Neuronal stem cell (in vitro differentiated cells): Measurements from ENCODE around the gene SH3BP4.

Experiments used
- DNase-seq: peaks from one replicate; pipeline ENCODE4 v3.0.0-alpha.2; 2013; ENCODE audit warnings: low spot score
- H2AFZ ChIP-seq: one replicate; pipeline ENCODE4 v1.6.1; 2013; ENCODE audit warnings: mild to moderate bottlenecking, low read length, inconsistent platforms
- H2AK5ac ChIP-seq: 2 replicates; pipeline ENCODE4 v1.6.1; 2013; ENCODE audit warnings: low read depth, mild to moderate bottlenecking, inconsistent platforms, low read length, moderate library complexity, mixed read lengths
- H2BK120ac ChIP-seq: 2 replicates; pipeline ENCODE4 v1.6.1; 2013; ENCODE audit warnings: low read depth, mild to moderate bottlenecking, inconsistent platforms, low read length, moderate library complexity, mixed read lengths
- H2BK12ac ChIP-seq: one replicate; pipeline ENCODE4 v1.6.1; 2013; ENCODE audit warnings: low read length, inconsistent platforms
- H2BK15ac ChIP-seq: 2 replicates; pipeline ENCODE4 v1.6.1; 2013; ENCODE audit warnings: mild to moderate bottlenecking, low read length, inconsistent platforms, mixed read lengths
- H2BK5ac ChIP-seq: one replicate; pipeline ENCODE4 v1.6.1; 2013; ENCODE audit warnings: inconsistent platforms, mild to moderate bottlenecking, low read length, moderate library complexity
- H3K14ac ChIP-seq: one replicate; pipeline ENCODE4 v1.6.1; 2013; ENCODE audit warnings: low read length, inconsistent platforms
- H3K18ac ChIP-seq: 2 replicates; pipeline ENCODE4 v1.6.1; 2013; ENCODE audit warnings: low read length, inconsistent platforms
- H3K23ac ChIP-seq: 2 replicates; pipeline ENCODE4 v1.6.1; 2013; ENCODE audit warnings: low read depth, mild to moderate bottlenecking, mixed read lengths, low read length, inconsistent platforms; ENCODE audit not compliant: poor library complexity
- H3K27ac ChIP-seq: replicated peaks from 3 replicates; pipeline ENCODE4 v1.5.1; 2013; ENCODE audit warnings: low read length, inconsistent platforms
- H3K27me3 ChIP-seq, 3 experiments: 2 replicates each; pipeline ENCODE4 v1.6.1; 2013; ENCODE audit warnings: low read length in 3 of 3, mild to moderate bottlenecking in 2 of 3, inconsistent platforms in 1 of 3, low read depth in 1 of 3, mixed read lengths in 1 of 3, moderate library complexity in 1 of 3; ENCODE audit not compliant: control insufficient read depth in 3 of 3, insufficient read depth in 3 of 3
- H3K36me3 ChIP-seq, 2 donors: replicated peaks in 1 of 2; 2 replicates each; pipeline ENCODE4 v1.6.1; 2013; ENCODE audit warnings: low read length in 2 of 2; ENCODE audit not compliant: control insufficient read depth in 2 of 2, insufficient read depth in 2 of 2
- H3K4ac ChIP-seq: 2 replicates; pipeline ENCODE4 v1.6.1; 2013; ENCODE audit warnings: inconsistent platforms, mild to moderate bottlenecking, low read length, moderate library complexity
- H3K4me1 ChIP-seq, 2 donors: 1 replicate in 1 of 2; 2 replicates in 1 of 2; pipeline ENCODE4 v1.6.1; 2013; ENCODE audit warnings: low read length in 2 of 2, low read depth in 1 of 2; ENCODE audit not compliant: control insufficient read depth in 2 of 2, insufficient read depth in 1 of 2
- H3K4me2 ChIP-seq: one replicate; pipeline ENCODE4 v1.6.1; 2013; ENCODE audit warnings: mild to moderate bottlenecking, low read length, inconsistent platforms; ENCODE audit not compliant: insufficient read depth, poor library complexity, severe bottlenecking
- H3K4me3 ChIP-seq, 2 donors: 2 replicates each; pipeline ENCODE4 v1.5.1; 2013; ENCODE audit warnings: low read length in 2 of 2, mild to moderate bottlenecking in 2 of 2, inconsistent platforms in 1 of 2, moderate library complexity in 1 of 2
- H3K79me1 ChIP-seq: one replicate; pipeline ENCODE4 v1.6.1; 2013; ENCODE audit warnings: low read depth, mild to moderate bottlenecking, inconsistent platforms, low read length, moderate library complexity
- H3K9ac ChIP-seq: one replicate; pipeline ENCODE4 v1.6.1; 2013; ENCODE audit warnings: mild to moderate bottlenecking, low read depth, low read length, inconsistent platforms; ENCODE audit not compliant: poor library complexity
- H3K9me3 ChIP-seq, 2 donors: replicated peaks in 1 of 2; 2 replicates each; pipeline versions ENCODE3 to v1.6.1; 2013; ENCODE audit warnings: low read length in 2 of 2, mild to moderate bottlenecking in 2 of 2, inconsistent platforms in 1 of 2, low read depth in 1 of 2, mixed read lengths in 1 of 2, moderate library complexity in 1 of 2; ENCODE audit not compliant: control insufficient read depth in 2 of 2, insufficient read depth in 1 of 2
- H4K8ac ChIP-seq: one replicate; pipeline ENCODE4 v1.6.1; 2013; ENCODE audit warnings: low read depth, mild to moderate bottlenecking, inconsistent platforms, low read length, moderate library complexity
- H4K91ac ChIP-seq: one replicate; pipeline ENCODE4 v1.6.1; 2013; ENCODE audit warnings: low read length, low read depth, mild to moderate bottlenecking, inconsistent platforms; ENCODE audit not compliant: poor library complexity
- WGBS, 2 donors: extraction: QIAGEN DNeasy Blood & Tissue Kit; methylation state at CpG; one replicate each; pipeline ENCODE4 v1.1.7; 2013; ENCODE audit warnings: missing lambda C conversion rate in 2 of 2, mixed read lengths in 1 of 2; ENCODE audit not compliant: insufficient read length in 2 of 2, insufficient replicate concordance in 1 of 2; ENCODE audit errors: extremely low coverage in 2 of 2; 5-methylcytosine and 5-hydroxymethylcytosine counted together

The SH3BP4 gene

GRCh38 chr2:235070063-235070706 is 118.4 kb downstream of the SH3BP4 start:
- no peak overlapping the region for H3K23ac ChIP-seq
- no peak overlapping the region for H3K9ac ChIP-seq
- peak overlapping the region; percentile 72 for H2AK5ac ChIP-seq
- no peak for DNase-seq
- no peak overlapping the region for H3K4me3 ChIP-seq
- H3K79me1 ChIP-seq, result no peaks in the 10 kb centered on the region
- H2AFZ ChIP-seq, result no peak overlapping the region
- H3K4ac ChIP-seq, result no peak overlapping the region
- H3K4me2 ChIP-seq, result no peak overlapping the region
- H4K8ac ChIP-seq, result no peak overlapping the region
- no peak overlapping the region for H3K14ac ChIP-seq
- no peaks in the 10 kb centered on the region for H3K27me3 ChIP-seq
- H3K36me3 ChIP-seq, result no peaks in the 10 kb centered on the region
- no peak overlapping the region for H2BK5ac ChIP-seq
- H3K4me1 ChIP-seq, result peaks cover 20 to 50% of the 10 kb centered on the region in 2 donors
- H4K91ac ChIP-seq, result peak overlapping the region; percentile 49
- no peak overlapping the region for H2BK12ac ChIP-seq
- no peaks in the 10 kb centered on the region for H3K9me3 ChIP-seq
- H3K27ac ChIP-seq, result peak overlapping the region; percentile 21
- H2BK15ac ChIP-seq, result no peak overlapping the region
- H2BK120ac ChIP-seq, result no peak overlapping the region
- H3K18ac ChIP-seq, result peak overlapping the region; percentile 91

GRCh38 chr2:235073868-235074413 is 122.1 kb downstream of the SH3BP4 start:
- H3K79me1 ChIP-seq, result no peaks in the 10 kb centered on the region
- no peak overlapping the region for H4K8ac ChIP-seq
- H4K91ac ChIP-seq, result no peak overlapping the region
- peaks cover 0 to under 1% (median 0%) of the 10 kb centered on the region in 3 experiments for H3K27me3 ChIP-seq
- H3K4me3 ChIP-seq, result no peak overlapping the region
- H3K4ac ChIP-seq, result no peak overlapping the region
- H2AFZ ChIP-seq, result peak overlapping the region; percentile 50
- no peak overlapping the region for H2AK5ac ChIP-seq
- H3K9me3 ChIP-seq, result peaks cover 0 to 2% of the 10 kb centered on the region in 2 donors
- WGBS, 2 donors, result no CpG with 5 or more reads among the region's 6 CpGs
- H3K23ac ChIP-seq, result no peak overlapping the region
- H2BK12ac ChIP-seq, result no peak overlapping the region
- H3K18ac ChIP-seq, result no peak overlapping the region
- no peak overlapping the region for H3K14ac ChIP-seq
- no peak overlapping the region for H3K27ac ChIP-seq
- H2BK120ac ChIP-seq, result no peak overlapping the region
- no peak overlapping the region for H3K9ac ChIP-seq
- H3K4me1 ChIP-seq, result peaks cover 16 to 34% of the 10 kb centered on the region in 2 donors
- H3K4me2 ChIP-seq, result no peak overlapping the region
- no peak overlapping the region for H2BK5ac ChIP-seq
- H3K36me3 ChIP-seq, result peaks cover 0 to under 1% of the 10 kb centered on the region in 2 donors
- no peak overlapping the region for H2BK15ac ChIP-seq
- DNase-seq, result no peak

- no CpG with 5 or more reads among the region's 5 CpGs for WGBS, 2 donors
- no peak overlapping the region for H2BK120ac ChIP-seq
- H3K4ac ChIP-seq, result no peak overlapping the region
These were observed 125.2 kb downstream of the SH3BP4 start for GRCh38 chr2:235077046-235077445.

GRCh38 chr2:235078182-235078581 is 126.4 kb downstream of the SH3BP4 start:
- no peak overlapping the region for H3K27ac ChIP-seq
- H3K9me3 ChIP-seq, result peaks cover 4 to 6% of the 10 kb centered on the region in 2 donors
- no CpG with 5 or more reads among the region's 4 CpGs for WGBS, 2 donors
- no peak overlapping the region for H2AFZ ChIP-seq
- H3K14ac ChIP-seq, result no peak overlapping the region
- H3K9ac ChIP-seq, result no peak overlapping the region
- H3K4me1 ChIP-seq, result peaks cover 8 to 16% of the 10 kb centered on the region in 2 donors
- no peak overlapping the region for H4K91ac ChIP-seq
- H3K36me3 ChIP-seq, result peaks cover 0 to 4% of the 10 kb centered on the region in 2 donors
- H3K4me2 ChIP-seq, result no peak overlapping the region
- H2BK15ac ChIP-seq, result no peak overlapping the region
- H4K8ac ChIP-seq, result no peak overlapping the region
- H2BK120ac ChIP-seq, result no peak overlapping the region
- H3K79me1 ChIP-seq, result no peaks in the 10 kb centered on the region
- H3K4ac ChIP-seq, result no peak overlapping the region
- H2BK12ac ChIP-seq, result no peak overlapping the region
- peaks cover 0 to 2% (median 0%) of the 10 kb centered on the region in 3 experiments for H3K27me3 ChIP-seq
- H2AK5ac ChIP-seq, result no peak overlapping the region
- DNase-seq, result no peak
- no peak overlapping the region for H2BK5ac ChIP-seq
- no peak overlapping the region for H3K23ac ChIP-seq
- H3K4me3 ChIP-seq, result no peak overlapping the region
- no peak overlapping the region for H3K18ac ChIP-seq

More at GRCh38 chr2:235077046-235077445, 125.2 kb downstream of the SH3BP4 start:
- Histone ChIP-seq H3K18ac (no peak overlapping the region), H3K23ac (no peak overlapping the region), H3K4me3 (no peak overlapping the region), H3K27me3 (peaks cover 0 to 2% (median 0%) of the 10 kb centered on the region in 3 experiments), H3K4me2 (no peak overlapping the region), H2AK5ac (no peak overlapping the region), H3K14ac (no peak overlapping the region), H2BK12ac (no peak overlapping the region), H4K8ac (no peak overlapping the region), H3K79me1 (no peaks in the 10 kb centered on the region), H4K91ac (no peak overlapping the region), H2AFZ (no peak overlapping the region), H2BK5ac (no peak overlapping the region), H2BK15ac (no peak overlapping the region), H3K27ac (no peak overlapping the region), H3K36me3 (peaks cover 0 to 4% of the 10 kb centered on the region in 2 donors), H3K9ac (no peak overlapping the region), H3K4me1 (peaks cover 8 to 22% of the 10 kb centered on the region in 2 donors), H3K9me3 (peaks cover 4 to 6% of the 10 kb centered on the region in 2 donors)
- no peak for DNase-seq
